ENCODE measurements around the gene SAAL1.

GRCh38 chr11:18106688-18107087, 806 bp upstream of the SAAL1 start:
- TF ChIP-seq, protein P1, sequence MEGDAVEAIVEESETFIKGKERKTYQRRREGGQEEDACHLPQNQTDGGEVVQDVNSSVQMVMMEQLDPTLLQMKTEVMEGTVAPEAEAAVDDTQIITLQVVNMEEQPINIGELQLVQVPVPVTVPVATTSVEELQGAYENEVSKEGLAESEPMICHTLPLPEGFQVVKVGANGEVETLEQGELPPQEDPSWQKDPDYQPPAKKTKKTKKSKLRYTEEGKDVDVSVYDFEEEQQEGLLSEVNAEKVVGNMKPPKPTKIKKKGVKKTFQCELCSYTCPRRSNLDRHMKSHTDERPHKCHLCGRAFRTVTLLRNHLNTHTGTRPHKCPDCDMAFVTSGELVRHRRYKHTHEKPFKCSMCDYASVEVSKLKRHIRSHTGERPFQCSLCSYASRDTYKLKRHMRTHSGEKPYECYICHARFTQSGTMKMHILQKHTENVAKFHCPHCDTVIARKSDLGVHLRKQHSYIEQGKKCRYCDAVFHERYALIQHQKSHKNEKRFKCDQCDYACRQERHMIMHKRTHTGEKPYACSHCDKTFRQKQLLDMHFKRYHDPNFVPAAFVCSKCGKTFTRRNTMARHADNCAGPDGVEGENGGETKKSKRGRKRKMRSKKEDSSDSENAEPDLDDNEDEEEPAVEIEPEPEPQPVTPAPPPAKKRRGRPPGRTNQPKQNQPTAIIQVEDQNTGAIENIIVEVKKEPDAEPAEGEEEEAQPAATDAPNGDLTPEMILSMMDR (conservative IDR thresholded peaks at IDR 0.05 in 1 of 2, IDR thresholded peaks at IDR 0.05 in 1 of 2; ENCODE audit: extremely low read depth in 1 of 2, insufficient read depth in 1 of 2, low read depth in 1 of 2, low read length in 2 of 2): no peak
- TF ChIP-seq EZH2 (IDR thresholded peaks at IDR 0.05; ENCODE audit: borderline replicate concordance, low read length): no peak

Measured in mammary epithelial cell (primary cell).